Kidney epithelial cell (primary cell): ENCODE measurements around the gene TCP11. TPM values are rescaled to one million over a fixed set of nuclear protein-coding genes. Genes with fewer than 3 reads are reported as not detected.

Experiments
- DNase-seq: peaks from one replicate; pipeline ENCODE4 v3.0.0-alpha.2; 2010; ENCODE audit warnings: low read depth
- H3K27me3 ChIP-seq: 2 replicates; pipeline ENCODE4 v1.6.0; 2011; ENCODE audit warnings: low read length; ENCODE audit not compliant: control insufficient read depth, insufficient read depth
- H3K36me3 ChIP-seq: 2 replicates; pipeline ENCODE4 v1.5.1; 2011; ENCODE audit warnings: low read length; ENCODE audit not compliant: control insufficient read depth, insufficient read depth
- H3K4me3 ChIP-seq: 2 replicates; pipeline ENCODE4 v1.5.1; 2011; ENCODE audit warnings: low read depth, mild to moderate bottlenecking, control low read depth, low read length
- total RNA-seq: library from RNA; depleted of rRNA; stranded (reverse); fragments of >200 nt; gene quantifications from 2 replicates; pipeline ENCODE4 v1.2.3, GENCODE V29; 2015
- TF ChIP-seq, protein P1 (sequence below): IDR thresholded peaks from 2 replicates; pipeline ENCODE4 v1.5.1; 2011; ENCODE audit warnings: mild to moderate bottlenecking, moderate library complexity, low read length, control low read depth, inconsistent platforms; ENCODE audit not compliant: insufficient read depth, poor library complexity, severe bottlenecking

TCP11 gene
- total RNA-seq, 1 donor from 2014 or later: not detected

DNA sequence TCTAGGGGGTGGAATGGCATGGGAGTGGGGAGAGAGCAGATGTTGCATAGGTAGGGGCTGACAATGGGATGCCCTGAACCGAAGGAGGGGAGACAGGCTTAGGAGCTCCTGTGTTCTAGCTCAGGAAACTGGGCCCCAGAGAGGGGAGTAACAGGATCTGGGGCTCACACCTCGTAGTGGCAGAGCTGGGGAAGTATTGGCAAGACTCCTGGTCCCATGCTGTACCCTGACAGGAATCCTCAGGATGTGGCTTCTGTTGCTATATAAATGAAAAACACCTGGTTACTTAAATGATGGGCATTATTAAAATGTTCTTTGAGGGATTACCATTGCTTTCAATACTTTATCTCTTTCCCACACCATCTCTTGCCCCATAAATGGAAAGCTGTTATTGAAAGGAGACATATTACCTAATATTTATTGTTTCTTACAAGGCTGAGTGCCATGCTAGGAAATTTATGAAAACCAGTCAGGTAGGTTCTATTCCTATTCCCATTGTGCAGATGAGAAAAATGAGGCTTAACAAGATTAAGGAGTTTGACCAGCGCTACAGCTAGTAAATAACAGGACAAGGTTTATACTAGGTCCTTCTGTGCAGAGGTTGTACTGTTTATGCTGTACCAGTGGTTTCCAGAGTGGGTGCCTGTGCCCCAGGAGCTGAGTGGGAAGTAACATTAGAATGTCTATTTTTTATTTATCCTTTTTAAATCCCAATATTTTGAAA is 35.3 kb upstream of the TCP11 start:
- Histone ChIP-seq H3K36me3 (no peaks in the 10 kb centered on the region), H3K4me3 (no peak overlapping the region), H3K27me3 (no peaks in the 10 kb centered on the region)
- no peak for DNase-seq
- TF ChIP-seq, protein P1, sequence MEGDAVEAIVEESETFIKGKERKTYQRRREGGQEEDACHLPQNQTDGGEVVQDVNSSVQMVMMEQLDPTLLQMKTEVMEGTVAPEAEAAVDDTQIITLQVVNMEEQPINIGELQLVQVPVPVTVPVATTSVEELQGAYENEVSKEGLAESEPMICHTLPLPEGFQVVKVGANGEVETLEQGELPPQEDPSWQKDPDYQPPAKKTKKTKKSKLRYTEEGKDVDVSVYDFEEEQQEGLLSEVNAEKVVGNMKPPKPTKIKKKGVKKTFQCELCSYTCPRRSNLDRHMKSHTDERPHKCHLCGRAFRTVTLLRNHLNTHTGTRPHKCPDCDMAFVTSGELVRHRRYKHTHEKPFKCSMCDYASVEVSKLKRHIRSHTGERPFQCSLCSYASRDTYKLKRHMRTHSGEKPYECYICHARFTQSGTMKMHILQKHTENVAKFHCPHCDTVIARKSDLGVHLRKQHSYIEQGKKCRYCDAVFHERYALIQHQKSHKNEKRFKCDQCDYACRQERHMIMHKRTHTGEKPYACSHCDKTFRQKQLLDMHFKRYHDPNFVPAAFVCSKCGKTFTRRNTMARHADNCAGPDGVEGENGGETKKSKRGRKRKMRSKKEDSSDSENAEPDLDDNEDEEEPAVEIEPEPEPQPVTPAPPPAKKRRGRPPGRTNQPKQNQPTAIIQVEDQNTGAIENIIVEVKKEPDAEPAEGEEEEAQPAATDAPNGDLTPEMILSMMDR: no peak

DNA sequence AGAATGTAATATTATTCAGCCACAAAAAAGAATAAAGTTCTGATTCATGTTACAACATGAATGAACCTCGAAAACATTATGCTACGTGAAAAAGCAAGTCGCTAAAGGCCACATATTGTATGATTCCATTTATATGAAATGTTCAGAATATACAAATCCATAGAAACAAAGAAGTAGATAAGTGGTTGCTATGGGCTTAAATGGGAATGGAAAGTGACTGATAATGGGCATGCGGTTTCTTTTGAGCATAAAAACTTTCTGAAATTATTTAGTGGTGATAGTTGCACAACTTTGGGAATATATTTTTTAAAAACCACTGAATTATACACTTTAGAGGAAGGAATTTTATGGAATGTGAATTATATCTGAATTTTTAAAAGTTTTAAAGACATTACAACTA is 33.4 kb upstream of the TCP11 start:
- DNase-seq: no peak
- TF ChIP-seq, protein P1: no peak
- H3K27me3 ChIP-seq: no peaks in the 10 kb centered on the region
- no peaks in the 10 kb centered on the region for H3K36me3 ChIP-seq
- no peak overlapping the region for H3K4me3 ChIP-seq

DNA sequence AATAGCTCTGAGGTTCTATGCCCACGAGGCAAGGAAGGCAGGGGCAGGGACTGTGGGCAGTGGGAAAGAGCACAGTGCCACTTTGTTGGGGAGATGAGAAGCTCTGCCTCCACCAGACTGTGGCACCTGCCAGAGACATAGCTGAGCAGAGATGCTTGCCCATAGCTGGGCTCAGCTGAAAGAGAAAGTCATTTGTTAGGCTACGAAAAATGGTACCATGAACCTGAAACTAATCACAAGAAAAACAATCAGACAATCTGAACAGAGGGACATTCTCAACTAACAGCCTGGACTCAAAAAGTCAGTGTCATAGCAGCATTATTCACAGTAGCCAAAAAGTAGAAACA is 32.9 kb upstream of the TCP11 start:
- Histone ChIP-seq H3K36me3 (no peaks in the 10 kb centered on the region), H3K4me3 (no peak overlapping the region), H3K27me3 (no peaks in the 10 kb centered on the region)
- TF ChIP-seq, protein P1: no peak
- DNase-seq: no peak

DNA sequence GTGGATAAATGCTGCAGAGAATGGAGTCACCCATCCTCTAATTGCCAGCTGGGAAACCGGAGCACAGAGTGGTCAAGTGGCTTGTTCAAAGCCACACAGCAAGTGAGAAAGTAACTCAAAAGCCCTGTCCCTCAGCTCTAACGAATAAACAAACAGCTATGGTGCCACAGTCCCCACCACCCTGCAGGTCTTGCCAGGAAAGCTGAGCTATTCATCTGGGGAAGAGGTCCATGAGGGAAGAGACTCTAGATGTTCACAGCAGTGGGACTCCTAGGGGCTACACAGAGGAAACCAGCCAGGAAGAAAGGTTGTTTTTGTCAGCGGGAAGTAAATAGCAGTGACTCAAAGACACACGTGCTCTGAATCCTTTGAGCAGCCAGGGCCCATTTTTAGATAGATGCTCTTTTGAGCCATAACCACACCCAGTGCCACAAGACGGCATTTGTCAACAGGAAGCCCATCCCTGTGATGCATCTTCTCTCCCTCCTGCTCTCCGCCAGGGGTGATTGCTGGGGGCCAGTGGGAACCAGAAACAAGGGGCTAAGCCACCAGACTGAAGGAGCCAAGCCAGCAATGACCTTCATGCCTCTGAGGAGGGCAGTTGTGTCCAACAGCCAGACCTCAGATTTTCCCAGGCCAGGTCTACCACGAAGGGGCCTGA is 32.4 kb upstream of the TCP11 start:
- no peaks in the 10 kb centered on the region for H3K36me3 ChIP-seq
- DNase-seq: no peak
- H3K4me3 ChIP-seq: no peak overlapping the region
- no peaks in the 10 kb centered on the region for H3K27me3 ChIP-seq
- TF ChIP-seq, protein P1: no peak

DNA sequence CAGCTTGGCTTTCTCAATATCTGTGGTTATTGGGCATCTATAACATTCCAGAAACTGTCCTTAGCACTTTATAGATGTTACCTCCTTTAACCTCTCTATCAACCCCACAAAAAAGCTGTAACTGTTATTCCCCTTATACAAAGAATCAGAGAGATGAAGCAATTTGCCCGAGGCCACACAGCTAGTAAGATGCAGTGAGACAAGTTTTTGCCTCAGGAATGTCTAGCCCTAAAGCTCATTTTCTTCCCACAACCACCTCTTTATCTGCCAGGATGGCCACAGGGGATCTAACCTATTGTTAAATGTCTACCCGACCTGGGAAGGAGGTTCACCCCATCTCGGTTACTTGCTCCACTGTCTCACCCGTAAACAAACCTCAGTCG is 31.9 kb upstream of the TCP11 start:
- no peak for DNase-seq
- TF ChIP-seq, protein P1: no peak

DNA sequence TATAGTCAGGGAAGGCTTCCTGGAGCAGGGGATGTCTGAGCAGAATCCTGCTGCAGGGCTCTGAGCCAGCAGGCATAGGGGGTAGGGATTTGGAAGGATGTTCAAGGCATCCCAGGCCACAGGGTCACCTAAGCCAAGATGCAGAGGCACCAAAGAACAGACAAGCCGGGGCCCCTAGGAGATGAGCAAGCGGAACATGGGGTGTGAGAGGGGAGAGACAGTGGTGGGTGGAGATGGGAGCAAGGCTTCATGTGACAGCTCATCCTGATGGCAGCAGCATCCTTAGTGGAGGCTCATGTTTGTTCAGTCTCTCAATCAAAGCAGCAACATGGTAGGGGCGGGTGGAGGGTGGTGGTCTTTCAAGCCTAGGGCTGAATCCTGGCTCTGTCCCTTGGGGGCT is 29.8 kb upstream of the TCP11 start:
- Histone ChIP-seq H3K27me3 (no peaks in the 10 kb centered on the region), H3K4me3 (no peak overlapping the region), H3K36me3 (no peaks in the 10 kb centered on the region)
- DNase-seq: no peak
- TF ChIP-seq, protein P1: no peak

More for the DNA sequence above, 31.9 kb upstream of the TCP11 start:
- Histone ChIP-seq H3K27me3 (no peaks in the 10 kb centered on the region), H3K4me3 (no peak overlapping the region), H3K36me3 (no peaks in the 10 kb centered on the region)
